GM18867 (cell line): Measurements from ENCODE around the gene ZNF791.
"Not testable (repeated sequence)": the region's sequence is repeated elsewhere in the genome, so short reads cannot be mapped to it uniquely, and the experiment has no call there.

Source experiments
- ATAC-seq: cut with Tn5 transposase; IDR thresholded peaks from one replicate; pipeline ENCODE4 v1.9.1; 2021; ENCODE audit warnings: mild to moderate bottlenecking, moderate library complexity; ENCODE audit not compliant: unreplicated experiment

ZNF791 gene

GRCh38 chr19:12628040-12629022 is 17.6 kb downstream of the ZNF791 start:
- ATAC-seq = no peak

- ATAC-seq = no peak
Observed at GRCh38 chr19:12629215-12629614, 18.5 kb downstream of the ZNF791 start.

GRCh38 chr19:12636631-12637030 is 25.9 kb downstream of the ZNF791 start:
- ATAC-seq = no peak

GRCh38 chr19:12638611-12639182 is 28.0 kb downstream of the ZNF791 start:
- ATAC-seq = no peak

GRCh38 chr19:12639901-12640613 is 29.3 kb downstream of the ZNF791 start:
- ATAC-seq = no peak

- no peak for ATAC-seq
Observed at GRCh38 chr19:12641456-12641855, 30.7 kb downstream of the ZNF791 start.

- no peak for ATAC-seq
Observed at GRCh38 chr19:12642506-12642905, 31.8 kb downstream of the ZNF791 start.

- not testable (repeated sequence) for ATAC-seq
Observed at GRCh38 chr19:12643716-12644115, 33.0 kb downstream of the ZNF791 start.

- ATAC-seq = no peak
Observed at GRCh38 chr19:12646551-12646950, 35.8 kb downstream of the ZNF791 start.

GRCh38 chr19:12647047-12647446 is 36.3 kb downstream of the ZNF791 start:
- no peak for ATAC-seq

GRCh38 chr19:12647490-12648071 is 36.9 kb downstream of the ZNF791 start:
- ATAC-seq = no peak

- ATAC-seq = no peak
Observed at GRCh38 chr19:12648088-12648487, 37.4 kb downstream of the ZNF791 start.

GRCh38 chr19:12649941-12650340 is 39.2 kb downstream of the ZNF791 start:
- ATAC-seq = no peak

- ATAC-seq = no peak
Observed at GRCh38 chr19:12652219-12652618, 41.5 kb downstream of the ZNF791 start.

GRCh38 chr19:12655546-12655945 is 44.8 kb downstream of the ZNF791 start:
- ATAC-seq = no peak

- no peak for ATAC-seq
Observed at GRCh38 chr19:12656899-12657571, 46.3 kb downstream of the ZNF791 start.

GRCh38 chr19:12657966-12658365 is 47.2 kb downstream of the ZNF791 start:
- no peak for ATAC-seq

GRCh38 chr19:12660980-12661379 is 50.3 kb downstream of the ZNF791 start:
- no peak for ATAC-seq

GRCh38 chr19:12664406-12665280 is 53.9 kb downstream of the ZNF791 start:
- no peak for ATAC-seq

- ATAC-seq = no peak
Observed at GRCh38 chr19:12665281-12665573, 54.5 kb downstream of the ZNF791 start.
